ENCODE data around the gene LY6G6F.

LY6G6F gene

DNA sequence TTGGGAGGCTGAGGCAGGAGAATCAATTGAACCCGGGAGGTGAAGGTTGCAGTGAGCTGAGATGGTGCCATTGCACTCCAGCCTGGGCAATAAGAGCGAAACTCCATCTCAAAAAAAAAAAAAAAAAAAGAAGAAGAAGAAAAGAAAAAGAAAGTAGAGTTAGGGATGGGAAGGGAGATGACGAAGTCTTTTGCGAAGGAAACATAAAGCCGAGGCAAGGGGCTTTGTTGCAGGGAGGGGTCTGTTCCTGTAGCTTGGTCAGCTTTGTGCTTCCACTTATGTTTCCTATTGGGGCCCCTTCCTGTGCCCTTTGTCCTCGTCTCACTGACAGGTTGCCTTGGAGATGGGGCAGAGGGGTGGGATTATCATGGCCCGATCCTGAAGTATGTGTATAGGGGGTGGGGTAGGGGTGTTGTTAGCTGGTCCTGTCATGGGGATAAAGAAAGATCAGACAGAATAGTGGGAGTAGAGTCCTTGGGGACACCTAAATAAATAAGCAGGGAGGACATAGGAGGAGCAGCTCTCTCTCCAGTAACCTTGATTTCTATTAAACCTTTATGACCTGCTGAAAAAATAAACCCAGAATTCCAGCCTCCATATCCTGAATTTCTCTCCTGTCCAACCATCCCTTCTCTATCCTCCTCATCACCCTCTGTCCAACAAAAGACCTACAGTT lies 30.8 kb downstream of the LY6G6F start:
- in situ Hi-C loops (cut with HindIII; ENCODE audit: low sequenced_read_pairs) = no loop called here

- in situ Hi-C loops (cut with HindIII; ENCODE audit: low sequenced_read_pairs) = no loop called here
Observed at GRCh38 chr6:31737991-31738979, 31.6 kb downstream of the LY6G6F start.

GRCh38 chr6:31739639-31740396 lies 33.2 kb downstream of the LY6G6F start, which contains the start of gene MSH5:
Gene MSH5, plus strand, starts transcription at chr6:31740005. Its CDS starts 462 bp downstream, at chr6:31740467.
- in situ Hi-C loops (cut with HindIII; ENCODE audit: low sequenced_read_pairs) = no loop called here

- in situ Hi-C loops (cut with HindIII; ENCODE audit: low sequenced_read_pairs) = no loop called here
Observed at GRCh38 chr6:31740397-31741223, 33.9 kb downstream of the LY6G6F start.

DNA sequence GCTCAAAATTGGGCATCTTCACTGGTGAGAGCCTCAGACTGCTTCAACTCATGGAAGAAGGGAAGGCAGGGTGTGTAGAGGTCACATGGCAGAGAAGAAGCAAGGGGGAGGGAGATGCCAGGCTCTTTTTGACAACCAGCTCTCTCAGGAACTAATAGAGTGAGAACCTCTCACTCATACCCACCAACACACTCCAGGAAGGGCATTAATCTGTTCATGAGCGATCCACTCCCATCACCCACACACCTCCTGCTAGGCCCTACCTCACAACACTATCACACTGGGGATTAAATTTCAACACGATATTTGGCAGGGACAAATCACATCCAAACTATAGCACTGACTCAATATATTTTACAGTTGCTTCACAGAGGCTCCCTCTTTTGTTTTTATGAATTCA lies 35.1 kb downstream of the LY6G6F start:
- in situ Hi-C loops (cut with HindIII; ENCODE audit: low sequenced_read_pairs) = no loop called here

GRCh38 chr6:31742894-31743293 lies 36.2 kb downstream of the LY6G6F start:
- in situ Hi-C loops (cut with HindIII; ENCODE audit: low sequenced_read_pairs) = no loop called here

GRCh38 chr6:31744422-31744821 lies 37.8 kb downstream of the LY6G6F start:
- in situ Hi-C loops (cut with HindIII; ENCODE audit: low sequenced_read_pairs) = no loop called here

DNA sequence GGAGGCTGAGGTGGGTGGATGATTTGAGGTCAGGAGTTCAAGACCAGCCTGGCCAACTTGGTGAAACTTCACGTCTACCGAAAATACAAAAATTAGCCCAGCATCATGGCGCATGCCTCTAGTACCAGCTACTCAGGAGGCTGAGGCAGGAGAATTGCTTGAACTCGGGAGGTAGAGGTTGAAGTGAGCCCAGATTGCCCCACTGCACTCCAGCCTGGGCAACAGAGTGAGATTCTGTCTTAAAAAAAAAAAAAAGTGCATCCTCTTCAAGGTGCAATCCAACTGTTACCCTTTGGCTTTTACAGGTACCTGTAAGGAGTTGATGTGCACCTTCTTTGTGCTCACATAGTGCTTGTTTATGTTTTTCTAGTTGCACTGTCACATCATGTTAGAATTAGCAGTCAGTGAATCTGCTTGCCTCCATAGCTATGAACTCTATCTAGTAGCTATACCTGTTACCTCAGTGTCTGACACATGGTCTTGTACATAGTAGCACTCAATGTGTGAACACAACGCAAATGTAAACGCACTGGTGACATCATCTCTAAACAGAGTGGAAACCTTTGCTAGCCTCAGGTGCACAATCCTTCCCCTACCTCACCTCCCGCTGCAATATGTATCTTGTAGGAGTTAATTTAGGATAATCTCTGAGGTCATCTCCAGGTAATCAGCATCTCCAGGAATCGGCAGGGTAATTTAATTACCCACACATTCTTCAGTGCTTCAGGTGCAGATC lies 42.8 kb downstream of the LY6G6F start:
- in situ Hi-C loops (cut with HindIII; ENCODE audit: low sequenced_read_pairs) = no loop called here

DNA sequence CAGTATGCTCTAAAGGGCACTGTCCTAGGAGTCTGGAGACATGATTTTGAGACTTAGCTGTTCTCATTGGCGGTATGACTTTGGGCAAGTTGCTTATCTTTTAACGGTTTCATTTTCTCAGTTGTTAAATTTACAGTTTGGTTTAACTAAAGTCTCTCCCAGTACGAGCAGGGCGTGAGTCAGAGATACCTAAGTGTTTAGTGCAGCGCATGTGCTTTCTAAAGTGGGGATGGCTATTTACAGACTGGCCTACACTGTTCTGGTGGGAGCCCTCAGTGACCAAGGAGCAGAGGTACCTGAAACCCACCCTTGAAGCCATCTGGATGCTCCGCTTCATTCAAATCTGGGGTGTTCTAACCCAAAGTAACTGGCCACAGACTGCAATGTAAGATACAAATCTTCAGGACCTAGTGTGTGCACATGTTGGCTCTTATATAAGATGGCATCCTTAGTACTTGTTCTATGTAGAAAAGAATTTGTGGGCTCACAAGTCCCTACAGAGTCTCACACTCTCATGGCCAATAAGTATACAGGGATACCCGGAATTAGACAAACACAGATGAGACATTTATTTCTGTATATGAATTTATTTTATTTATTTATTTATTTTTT lies 43.9 kb downstream of the LY6G6F start:
- in situ Hi-C loops (cut with HindIII; ENCODE audit: low sequenced_read_pairs) = no loop called here

DNA sequence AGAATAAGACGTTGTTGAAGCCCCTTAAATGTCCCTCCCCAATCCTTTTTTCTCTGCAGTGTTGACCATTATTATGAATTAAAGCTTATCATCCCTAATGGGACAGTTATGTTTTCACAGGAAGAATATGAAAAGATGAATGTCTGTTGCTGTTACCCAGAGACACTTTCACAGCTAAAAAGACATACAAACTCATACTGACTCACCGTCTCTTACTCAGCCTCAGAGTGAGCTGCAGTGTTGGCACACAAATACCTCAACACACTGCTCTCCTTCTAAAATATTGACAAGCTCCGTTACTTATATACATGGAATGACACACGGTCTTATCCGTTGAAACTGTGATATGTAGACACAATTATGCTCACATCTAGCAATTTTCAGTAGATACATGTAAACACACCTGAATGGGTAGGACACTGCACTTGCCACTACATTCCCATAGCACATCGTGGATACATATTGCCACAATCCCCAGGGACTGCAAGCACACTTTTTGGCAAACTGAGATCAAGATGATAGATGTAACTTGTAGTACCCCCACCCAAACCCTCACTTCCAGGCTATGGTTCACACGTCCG lies 46.2 kb downstream of the LY6G6F start:
- in situ Hi-C loops (cut with HindIII; ENCODE audit: low sequenced_read_pairs) = no loop called here

GRCh38 chr6:31758281-31758680 lies 51.6 kb downstream of the LY6G6F start:
- in situ Hi-C loops (cut with HindIII; ENCODE audit: low sequenced_read_pairs) = no loop called here
